Fibroblast of lung (primary cell): ENCODE data around the gene LRFN2. TPM values are rescaled to one million over a fixed set of nuclear protein-coding genes. Genes with fewer than 3 reads are reported as not detected.

ENCODE experiments used
- DNase-seq, 2 donors: peaks; one replicate each; pipeline versions ENCODE4 v3.0.0 to v3.0.0-alpha.2; 2010; ENCODE audit warnings: low read depth in 2 of 2
- H2AFZ ChIP-seq: 2 replicates; pipeline ENCODE4 v1.5.1; 2012; ENCODE audit warnings: low read length, control low read depth, inconsistent platforms
- H3K27ac ChIP-seq: 2 replicates; pipeline ENCODE4 v1.5.1; 2011; ENCODE audit warnings: low read length, control low read depth; ENCODE audit not compliant: insufficient read depth
- H3K27me3 ChIP-seq: 2 replicates; pipeline ENCODE4 v1.5.1; 2011; ENCODE audit warnings: mild to moderate bottlenecking, low read length; ENCODE audit not compliant: control insufficient read depth, insufficient read depth
- H3K36me3 ChIP-seq: 2 replicates; pipeline ENCODE4 v1.5.1; 2011; ENCODE audit warnings: low read length; ENCODE audit not compliant: control insufficient read depth, insufficient read depth
- H3K4me1 ChIP-seq: 2 replicates; pipeline ENCODE4 v1.5.1; 2011; ENCODE audit warnings: low read length; ENCODE audit not compliant: control insufficient read depth, insufficient read depth; ENCODE audit errors: extremely low read depth
- H3K4me2 ChIP-seq: 2 replicates; pipeline ENCODE4 v1.5.1; 2011; ENCODE audit warnings: low read length, control low read depth; ENCODE audit not compliant: insufficient read depth; ENCODE audit errors: extremely low read depth
- H3K4me3 ChIP-seq, 4 experiments: fragments of 200-600 bp in 1 of 4; sonication (generic) in 1 of 4; replicated peaks in 1 of 4; 2 replicates each; pipeline ENCODE4 v1.5.1; 2011 to 2016; ENCODE audit warnings: low read length in 4 of 4, low read depth in 3 of 4, mild to moderate bottlenecking in 3 of 4, control low read depth in 2 of 4, inconsistent platforms in 1 of 4, mixed read lengths in 1 of 4; ENCODE audit not compliant: insufficient read depth in 1 of 4; ENCODE audit errors: control extremely low read depth in 1 of 4
- H3K79me2 ChIP-seq: 2 replicates; pipeline ENCODE4 v1.5.1; 2012; ENCODE audit warnings: mild to moderate bottlenecking, low read length, inconsistent platforms; ENCODE audit not compliant: control insufficient read depth, insufficient read depth
- H3K9ac ChIP-seq: 2 replicates; pipeline ENCODE4 v1.5.1; 2011; ENCODE audit warnings: mild to moderate bottlenecking, low read length, control low read depth; ENCODE audit not compliant: insufficient read depth
- H3K9me3 ChIP-seq: 2 replicates; pipeline ENCODE4 v1.5.1; 2012; ENCODE audit warnings: low read depth, low read length; ENCODE audit not compliant: control insufficient read depth, insufficient read depth
- H4K20me1 ChIP-seq: 2 replicates; pipeline ENCODE4 v1.5.1; 2011; ENCODE audit warnings: low read length; ENCODE audit not compliant: control insufficient read depth, insufficient read depth; ENCODE audit errors: extremely low read depth
- CTCF ChIP-seq, 2 donors: IDR thresholded peaks in 1 of 2; conservative IDR thresholded peaks in 1 of 2; 1 replicate in 1 of 2; 2 replicates in 1 of 2; pipeline ENCODE4 v1.5.1; 2011 to 2012; ENCODE audit warnings: low read length in 2 of 2, control low read depth in 1 of 2, inconsistent platforms in 1 of 2, low read depth in 1 of 2, mild to moderate bottlenecking in 1 of 2
- EZH2 ChIP-seq: IDR thresholded peaks from 2 replicates; pipeline ENCODE4 v1.5.1; 2012; ENCODE audit warnings: low read length, control low read depth, mild to moderate bottlenecking; ENCODE audit errors: missing control alignments
- polyA plus RNA-seq, 2 donors: library from polyadenylated mRNA; depleted of rRNA in 1 of 2; stranded (reverse) in 1 of 2; unstranded in 1 of 2; fragments of >200 nt; gene quantifications; 2 replicates each; pipeline ENCODE4 v1.2.1, GENCODE V29; 2011 to 2012; ENCODE audit warnings: missing spikeins in 1 of 2
- total RNA-seq: library from RNA; depleted of rRNA; stranded (reverse); fragments of >200 nt; gene quantifications from 2 replicates; pipeline ENCODE4 v1.2.1, GENCODE V29; 2014

The LRFN2 gene
- total and polyA plus RNA-seq, 2 donors (not counting 1 experiment from before 2014, with no cell fraction given), result not detected

GRCh38 chr6:40413239-40413638 is 173.9 kb downstream of the LRFN2 start:
- TF ChIP-seq CTCF (conservative IDR thresholded peaks at IDR 0.05 in 1 of 2, IDR thresholded peaks at IDR 0.05 in 1 of 2; ENCODE audit: low read depth in 1 of 2, low read length in 2 of 2), result no peak
- TF ChIP-seq EZH2, result no peak
- Histone ChIP-seq H3K9me3 (no peaks in the 10 kb centered on the region), H3K27me3 (no peaks in the 10 kb centered on the region), H3K27ac (no peak overlapping the region), H3K4me1 (no peaks in the 10 kb centered on the region), H4K20me1 (no peaks in the 10 kb centered on the region), H2AFZ (no peak overlapping the region), H3K4me3 (no peak overlapping the region), H3K9ac (no peak overlapping the region), H3K36me3 (no peaks in the 10 kb centered on the region), H3K79me2 (no peaks in the 10 kb centered on the region), H3K4me2 (no peak overlapping the region)
- DNase-seq, result no peak

DNA sequence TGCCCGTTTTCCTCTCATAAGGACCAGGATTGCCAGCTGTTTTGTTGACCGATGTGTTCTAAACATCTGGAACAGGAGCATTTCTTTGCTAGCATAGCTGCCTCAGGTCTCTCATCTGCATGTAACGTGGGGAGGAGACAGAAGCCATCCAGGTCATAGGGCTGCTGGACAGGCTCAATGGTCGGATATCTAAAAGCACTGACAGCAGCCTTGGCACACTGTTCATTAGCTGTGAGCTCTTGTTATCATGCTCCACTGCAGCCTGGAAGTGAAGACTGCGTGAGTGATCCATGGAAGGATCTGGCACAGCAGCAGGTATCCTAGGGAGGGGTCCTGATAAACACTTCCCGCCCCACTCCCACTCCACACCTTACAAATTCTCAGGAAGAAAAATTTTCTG is 175.3 kb downstream of the LRFN2 start:
- Histone ChIP-seq H3K9ac (no peak overlapping the region), H3K36me3 (no peaks in the 10 kb centered on the region), H3K4me1 (no peaks in the 10 kb centered on the region), H3K4me3 (no peak overlapping the region), H3K27ac (no peak overlapping the region), H3K27me3 (no peaks in the 10 kb centered on the region), H3K4me2 (no peak overlapping the region), H2AFZ (no peak overlapping the region), H3K9me3 (no peaks in the 10 kb centered on the region), H3K79me2 (no peaks in the 10 kb centered on the region), H4K20me1 (no peaks in the 10 kb centered on the region)
- DNase-seq, result no peak
- TF ChIP-seq EZH2 (no peak), CTCF (conservative IDR thresholded peaks at IDR 0.05 in 1 of 2, IDR thresholded peaks at IDR 0.05 in 1 of 2; ENCODE audit: low read depth in 1 of 2, low read length in 2 of 2) (no peak)

DNA sequence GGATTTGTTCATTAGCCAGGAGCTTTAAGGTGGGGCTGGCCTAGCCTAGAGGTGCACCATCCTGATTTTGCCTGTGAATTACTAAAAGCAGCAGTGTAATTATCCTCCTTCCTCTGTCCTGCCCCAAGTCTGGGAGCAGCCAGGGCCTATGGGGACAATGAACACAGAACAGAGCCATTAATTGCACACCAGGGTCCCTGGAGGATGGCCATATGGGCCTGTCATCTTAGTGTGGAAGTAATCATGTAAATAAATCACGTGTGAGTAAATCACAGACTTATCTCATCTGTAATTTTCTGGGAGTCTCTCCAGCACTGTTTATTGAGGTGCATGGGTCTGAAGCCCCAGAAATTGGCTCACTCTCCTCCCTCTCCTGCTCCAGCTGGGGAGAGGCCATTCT is 176.3 kb downstream of the LRFN2 start:
- H3K9me3 ChIP-seq, result no peaks in the 10 kb centered on the region
- no peaks in the 10 kb centered on the region for H3K4me1 ChIP-seq
- no peak overlapping the region for H3K27ac ChIP-seq
- no peak overlapping the region for H3K9ac ChIP-seq
- no peaks in the 10 kb centered on the region for H4K20me1 ChIP-seq
- H2AFZ ChIP-seq, result no peak overlapping the region
- no peak overlapping the region for H3K4me2 ChIP-seq
- no peaks in the 10 kb centered on the region for H3K36me3 ChIP-seq
- no peaks in the 10 kb centered on the region for H3K27me3 ChIP-seq
- DNase-seq, result no peak
- no peaks in the 10 kb centered on the region for H3K79me2 ChIP-seq
- H3K4me3 ChIP-seq, result no peak overlapping the region
- TF ChIP-seq CTCF (conservative IDR thresholded peaks at IDR 0.05 in 1 of 2, IDR thresholded peaks at IDR 0.05 in 1 of 2; ENCODE audit: low read depth in 1 of 2, low read length in 2 of 2) (no peak), EZH2 (no peak)
